Renal cortical epithelial cell (primary cell): Measurements from ENCODE around the gene PPP1R11. TPM values are rescaled to one million over a fixed set of nuclear protein-coding genes. Genes with fewer than 3 reads are reported as not detected.
"Not testable (repeated sequence)": the region's sequence is repeated elsewhere in the genome, so short reads cannot be mapped to it uniquely, and the experiment has no call there.

ENCODE experiments used
- DNase-seq: peaks from one replicate; pipeline ENCODE4 v3.0.0-alpha.2; 2011; ENCODE audit warnings: low read depth
- total RNA-seq: library from RNA; depleted of rRNA; stranded (reverse); fragments of >200 nt; gene quantifications from 2 replicates; pipeline ENCODE4 v1.2.3, GENCODE V29; 2014

PPP1R11 gene
- total RNA-seq, 1 donor from 2014 or later, result 22.0 TPM

- DNase-seq, result no peak
Observed at GRCh38 chr6:30097902-30098768, 31.1 kb downstream of the PPP1R11 start.

- DNase-seq, result no peak
Observed at GRCh38 chr6:30100154-30100553, 33.2 kb downstream of the PPP1R11 start.

GRCh38 chr6:30100585-30101443, 33.8 kb downstream of the PPP1R11 start:
- DNase-seq, result no peak

GRCh38 chr6:30101444-30102413, 34.7 kb downstream of the PPP1R11 start:
- DNase-seq, result peak; percentile 74

GRCh38 chr6:30102414-30102969, 35.5 kb downstream of the PPP1R11 start:
- DNase-seq, result peak; percentile 31

- DNase-seq, result peak; percentile 75
Observed at GRCh38 chr6:30102970-30103871, 36.2 kb downstream of the PPP1R11 start.

GRCh38 chr6:30103872-30104179, 36.8 kb downstream of the PPP1R11 start:
- DNase-seq, result no peak

- DNase-seq, result no peak
Observed at GRCh38 chr6:30104661-30105060, 37.7 kb downstream of the PPP1R11 start.

- DNase-seq, result no peak
Observed at GRCh38 chr6:30111266-30111856, 44.4 kb downstream of the PPP1R11 start.

- no peak for DNase-seq
Observed at GRCh38 chr6:30112402-30112994, 45.5 kb downstream of the PPP1R11 start.

- DNase-seq, result no peak
Observed at GRCh38 chr6:30113003-30113759, 46.2 kb downstream of the PPP1R11 start, which contains the start of gene TRIM31. TRIM31 (minus strand) TSS chr6:30113090; CDS start chr6:30112805, 285 bp downstream.

- DNase-seq, result no peak
Observed at GRCh38 chr6:30113841-30114240, 46.8 kb downstream of the PPP1R11 start.

GRCh38 chr6:30116724-30117123, 49.7 kb downstream of the PPP1R11 start:
- no peak for DNase-seq

GRCh38 chr6:30118691-30119090, 51.7 kb downstream of the PPP1R11 start:
- DNase-seq, result not testable (repeated sequence)
